ENCODE data around the gene BMP8A. TPM values are rescaled to one million over a fixed set of nuclear protein-coding genes. Genes with fewer than 3 reads are reported as not detected.

Gene BMP8A
- total RNA-seq, 1 experiment from 2014 or later, result 0.11 TPM

GRCh38 chr1:39505289-39505688, 13.9 kb downstream of the BMP8A start:
- H3K9me3 ChIP-seq (ENCODE audit: low read length), result no peaks in the 10 kb centered on the region
- BruUV-seq (replicated peaks), result no TSS peak
- H3K27ac ChIP-seq (ENCODE audit: low read length), result no peak overlapping the region
- H3F3A ChIP-seq (ENCODE audit: low read length, unreplicated experiment), result no peaks in the 10 kb centered on the region
- H4K20me1 ChIP-seq (ENCODE audit: low read length), result no peaks in the 10 kb centered on the region
- no peak overlapping the region for H2AFZ ChIP-seq (ENCODE audit: low read length)
- no peak for DNase-seq
- H3K27me3 ChIP-seq (ENCODE audit: low read length), result no peaks in the 10 kb centered on the region
- no peak for ATAC-seq
- no peaks in the 10 kb centered on the region for H3K36me3 ChIP-seq (ENCODE audit: low read depth, low read length)
- POLR2A ChIA-PET (ENCODE audit: unreplicated experiment), result no interaction called here
- intact Hi-C loops (cut with micrococcal nuclease), result no loop called here
- no peak overlapping the region for H3K4me3 ChIP-seq (ENCODE audit: low read length)
- H3K9me2 ChIP-seq (replicated peaks; ENCODE audit: low read length), result no peaks in the 10 kb centered on the region
- peaks cover 5% of the 10 kb centered on the region; the same call in 1 of the 2 replicates for H3K4me1 ChIP-seq (ENCODE audit: insufficient read depth, low read length)
- H3K79me2 ChIP-seq (ENCODE audit: low read length), result no peaks in the 10 kb centered on the region
- H3K4me2 ChIP-seq (ENCODE audit: low read length), result no peak overlapping the region
- no peak overlapping the region for H3K9ac ChIP-seq (ENCODE audit: low read length)
- CTCF ChIA-PET, result no interaction called here
- TF ChIP-seq EZH2phosphoT487 (IDR thresholded peaks at IDR 0.05; ENCODE audit: borderline replicate concordance, low read length), result no peak
- no peak for TF ChIP-seq EZH2 (IDR thresholded peaks at IDR 0.05; ENCODE audit: low read length, unreplicated experiment)
- TF ChIP-seq CTCF (conservative IDR thresholded peaks at IDR 0.05; ENCODE audit: low read depth, low read length), result no peak

- Histone ChIP-seq H3K79me2 (ENCODE audit: low read length) (no peaks in the 10 kb centered on the region), H3K9me3 (ENCODE audit: low read length) (no peaks in the 10 kb centered on the region), H3K36me3 (ENCODE audit: low read depth, low read length) (no peaks in the 10 kb centered on the region), H3K4me1 (ENCODE audit: insufficient read depth, low read length) (no peaks in the 10 kb centered on the region), H2AFZ (ENCODE audit: low read length) (no peak overlapping the region), H3K27me3 (ENCODE audit: low read length) (no peaks in the 10 kb centered on the region), H3K27ac (ENCODE audit: low read length) (no peak overlapping the region), H4K20me1 (ENCODE audit: low read length) (no peaks in the 10 kb centered on the region), H3K9me2 (replicated peaks; ENCODE audit: low read length) (no peaks in the 10 kb centered on the region), H3K9ac (ENCODE audit: low read length) (no peak overlapping the region), H3K4me2 (ENCODE audit: low read length) (no peak overlapping the region), H3K4me3 (ENCODE audit: low read length) (no peak overlapping the region), H3F3A (ENCODE audit: low read length, unreplicated experiment) (no peaks in the 10 kb centered on the region)
- no TSS peak for BruUV-seq (replicated peaks)
- TF ChIP-seq CTCF (conservative IDR thresholded peaks at IDR 0.05; ENCODE audit: low read depth, low read length) (peak; percentile 49), EZH2phosphoT487 (IDR thresholded peaks at IDR 0.05; ENCODE audit: borderline replicate concordance, low read length) (no peak)
- intact Hi-C loops (cut with micrococcal nuclease), result no loop called here
- ChIA-PET CTCF (no interaction called here), POLR2A (ENCODE audit: unreplicated experiment) (no interaction called here)
- DNase-seq (peak; percentile 27), ATAC-seq (peak; percentile 61; the same call in 1 of the 2 replicates)
Observed at GRCh38 chr1:39507230-39507928, 15.9 kb downstream of the BMP8A start.

GRCh38 chr1:39508266-39508665, 16.8 kb downstream of the BMP8A start:
- TF ChIP-seq CTCF (conservative IDR thresholded peaks at IDR 0.05; ENCODE audit: low read depth, low read length) (no peak), EZH2phosphoT487 (IDR thresholded peaks at IDR 0.05; ENCODE audit: borderline replicate concordance, low read length) (no peak), EZH2 (IDR thresholded peaks at IDR 0.05; ENCODE audit: low read length, unreplicated experiment) (no peak)
- H3K4me3 ChIP-seq (ENCODE audit: low read length), result no peak overlapping the region
- no peaks in the 10 kb centered on the region for H3F3A ChIP-seq (ENCODE audit: low read length, unreplicated experiment)
- no peak for DNase-seq
- CTCF ChIA-PET, result no interaction called here
- BruUV-seq (replicated peaks), result no TSS peak
- no peak overlapping the region for H3K4me2 ChIP-seq (ENCODE audit: low read length)
- no peak for ATAC-seq
- no peaks in the 10 kb centered on the region for H3K9me2 ChIP-seq (replicated peaks; ENCODE audit: low read length)
- H3K27ac ChIP-seq (ENCODE audit: low read length), result no peak overlapping the region
- H2AFZ ChIP-seq (ENCODE audit: low read length), result no peak overlapping the region
- POLR2A ChIA-PET (ENCODE audit: unreplicated experiment), result no interaction called here
- no peak overlapping the region for H3K9ac ChIP-seq (ENCODE audit: low read length)
- H3K9me3 ChIP-seq (ENCODE audit: low read length), result no peaks in the 10 kb centered on the region
- no peaks in the 10 kb centered on the region for H3K27me3 ChIP-seq (ENCODE audit: low read length)
- no peaks in the 10 kb centered on the region for H3K4me1 ChIP-seq (ENCODE audit: insufficient read depth, low read length)
- no peaks in the 10 kb centered on the region for H3K36me3 ChIP-seq (ENCODE audit: low read depth, low read length)
- intact Hi-C loops (cut with micrococcal nuclease), result no loop called here
- no peaks in the 10 kb centered on the region for H3K79me2 ChIP-seq (ENCODE audit: low read length)
- no peaks in the 10 kb centered on the region for H4K20me1 ChIP-seq (ENCODE audit: low read length)

Measured in PC-3 (cell line).